ENCODE measurements around the gene GNB1L. TPM values are rescaled to one million over a fixed set of nuclear protein-coding genes. Genes with fewer than 3 reads are reported as not detected.
A peak's percentile ranks its signal among the peaks of the same experiment; 100 is the strongest.

GNB1L gene
- total RNA-seq, 2 experiments from 2014 or later = 3.0 to 6.5 TPM

DNA sequence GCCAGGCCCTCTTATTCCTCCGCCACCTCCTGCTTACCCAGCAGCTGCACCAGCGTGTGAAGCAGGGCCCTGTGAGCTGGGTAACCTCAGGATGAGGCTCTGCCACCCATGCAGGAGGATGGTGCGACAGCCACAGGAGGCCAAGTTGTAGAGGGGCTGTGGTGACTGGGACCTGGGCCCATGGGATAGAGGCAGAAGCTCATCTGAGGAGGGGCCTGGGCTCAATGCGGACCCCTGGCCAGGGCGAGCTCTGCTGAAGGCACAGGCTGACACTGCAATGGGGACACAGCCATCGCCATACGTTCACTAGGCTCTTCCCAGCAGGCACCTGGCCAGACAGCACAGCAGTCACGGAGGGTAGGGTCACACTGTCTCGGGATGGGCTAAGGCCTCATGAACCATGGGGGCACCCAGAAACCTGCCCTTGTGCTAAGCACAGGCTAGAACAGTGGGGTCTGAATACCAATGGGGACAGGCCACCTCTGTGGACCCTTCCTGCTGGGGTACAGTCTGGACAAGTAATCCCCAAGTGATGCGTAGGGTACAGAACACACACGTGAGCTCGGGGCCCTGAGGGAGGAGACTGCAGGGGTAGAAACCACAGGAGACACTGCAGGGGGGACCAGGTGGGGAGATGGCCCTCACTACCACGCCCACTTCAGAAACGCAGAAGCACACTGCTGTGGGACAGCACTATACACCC, 35.3 kb downstream of the GNB1L start:
- TF ChIP-seq, protein P1, sequence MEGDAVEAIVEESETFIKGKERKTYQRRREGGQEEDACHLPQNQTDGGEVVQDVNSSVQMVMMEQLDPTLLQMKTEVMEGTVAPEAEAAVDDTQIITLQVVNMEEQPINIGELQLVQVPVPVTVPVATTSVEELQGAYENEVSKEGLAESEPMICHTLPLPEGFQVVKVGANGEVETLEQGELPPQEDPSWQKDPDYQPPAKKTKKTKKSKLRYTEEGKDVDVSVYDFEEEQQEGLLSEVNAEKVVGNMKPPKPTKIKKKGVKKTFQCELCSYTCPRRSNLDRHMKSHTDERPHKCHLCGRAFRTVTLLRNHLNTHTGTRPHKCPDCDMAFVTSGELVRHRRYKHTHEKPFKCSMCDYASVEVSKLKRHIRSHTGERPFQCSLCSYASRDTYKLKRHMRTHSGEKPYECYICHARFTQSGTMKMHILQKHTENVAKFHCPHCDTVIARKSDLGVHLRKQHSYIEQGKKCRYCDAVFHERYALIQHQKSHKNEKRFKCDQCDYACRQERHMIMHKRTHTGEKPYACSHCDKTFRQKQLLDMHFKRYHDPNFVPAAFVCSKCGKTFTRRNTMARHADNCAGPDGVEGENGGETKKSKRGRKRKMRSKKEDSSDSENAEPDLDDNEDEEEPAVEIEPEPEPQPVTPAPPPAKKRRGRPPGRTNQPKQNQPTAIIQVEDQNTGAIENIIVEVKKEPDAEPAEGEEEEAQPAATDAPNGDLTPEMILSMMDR (IDR thresholded peaks at IDR 0.05) = no peak
- H3K27ac ChIP-seq (ENCODE audit: low read depth in 1 of 2, low read length in 2 of 2) = no peak overlapping the region
- Mint-ChIP-seq H3K9me3 (no peaks in the 10 kb centered on the region), H3K27ac (no peak overlapping the region), H3K27me3 (no peaks in the 10 kb centered on the region), H3K4me1 (ENCODE audit: low read depth) (peaks cover 5% of the 10 kb centered on the region), H3K36me3 (ENCODE audit: low read depth) (peaks cover 10% of the 10 kb centered on the region), H3K4me3 (no peak overlapping the region)
- ChIA-PET POLR2A (no interaction called here), CTCF (no interaction called here)
- H3K9me3 ChIP-seq (ENCODE audit: control insufficient read depth in 1 of 2, insufficient read depth in 1 of 2, low read length in 2 of 2) = no peaks in the 10 kb centered on the region
- H3K36me3 ChIP-seq (ENCODE audit: insufficient read depth, low read length) = no peaks in the 10 kb centered on the region
- no peak overlapping the region for H3K4me3 ChIP-seq (ENCODE audit: low read length)
- DNase-seq (peak in 2 of 14 experiments; percentile 5 to 21), ATAC-seq (ENCODE audit: poor library complexity) (no peak)
- intact Hi-C loops (cut with DNase I, micrococcal nuclease) = no loop called here
- H3K4me1 ChIP-seq (ENCODE audit: insufficient read depth, low read length) = no peaks in the 10 kb centered on the region
- H3K27me3 ChIP-seq (ENCODE audit: control insufficient read depth in 1 of 2, insufficient read depth in 2 of 2, low read length in 2 of 2) = no peaks in the 10 kb centered on the region

DNA sequence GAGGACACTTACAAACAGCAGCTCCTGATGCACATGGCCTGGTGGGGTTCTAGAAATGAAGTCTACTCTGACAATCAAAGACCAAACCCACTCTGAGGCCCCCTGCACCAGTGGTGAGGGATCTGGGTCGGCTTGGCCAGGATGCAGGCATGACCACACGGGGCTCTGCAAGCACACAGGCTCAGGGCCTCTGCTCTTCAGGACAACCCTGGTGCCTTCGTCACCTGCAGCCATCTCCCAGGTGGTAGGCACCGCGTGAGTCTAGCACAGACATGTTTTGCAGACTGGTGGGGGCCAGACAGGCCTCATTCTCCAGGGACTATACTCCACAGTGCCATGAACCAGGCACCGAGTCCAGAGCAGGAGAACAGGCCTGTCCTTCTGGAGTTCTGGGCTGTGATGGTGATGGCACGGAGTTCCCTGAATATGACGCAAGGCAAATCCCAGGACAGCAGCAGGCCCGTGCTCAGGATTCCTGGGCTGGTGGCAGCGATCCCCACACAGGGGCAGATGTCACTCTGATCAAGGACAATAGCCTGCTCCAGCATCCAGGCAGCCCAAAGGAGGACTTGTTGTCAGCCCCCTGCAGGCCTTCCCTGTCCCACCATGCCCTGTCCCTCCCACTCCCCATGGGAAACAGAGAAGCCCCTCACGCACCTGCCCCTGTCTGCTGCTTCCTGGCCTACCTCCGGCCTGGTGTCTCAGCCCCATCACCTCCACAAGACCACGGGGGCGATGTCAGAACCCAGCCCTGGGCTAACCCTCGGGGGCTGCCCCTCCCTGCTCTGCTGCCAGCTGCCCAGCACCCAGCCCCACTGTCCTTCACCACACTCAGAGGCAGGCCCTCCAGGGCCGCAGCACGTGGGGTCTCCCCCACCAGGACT, 36.1 kb downstream of the GNB1L start:
- H3K27me3 ChIP-seq (ENCODE audit: control insufficient read depth in 1 of 2, insufficient read depth in 2 of 2, low read length in 2 of 2) = no peaks in the 10 kb centered on the region

DNA sequence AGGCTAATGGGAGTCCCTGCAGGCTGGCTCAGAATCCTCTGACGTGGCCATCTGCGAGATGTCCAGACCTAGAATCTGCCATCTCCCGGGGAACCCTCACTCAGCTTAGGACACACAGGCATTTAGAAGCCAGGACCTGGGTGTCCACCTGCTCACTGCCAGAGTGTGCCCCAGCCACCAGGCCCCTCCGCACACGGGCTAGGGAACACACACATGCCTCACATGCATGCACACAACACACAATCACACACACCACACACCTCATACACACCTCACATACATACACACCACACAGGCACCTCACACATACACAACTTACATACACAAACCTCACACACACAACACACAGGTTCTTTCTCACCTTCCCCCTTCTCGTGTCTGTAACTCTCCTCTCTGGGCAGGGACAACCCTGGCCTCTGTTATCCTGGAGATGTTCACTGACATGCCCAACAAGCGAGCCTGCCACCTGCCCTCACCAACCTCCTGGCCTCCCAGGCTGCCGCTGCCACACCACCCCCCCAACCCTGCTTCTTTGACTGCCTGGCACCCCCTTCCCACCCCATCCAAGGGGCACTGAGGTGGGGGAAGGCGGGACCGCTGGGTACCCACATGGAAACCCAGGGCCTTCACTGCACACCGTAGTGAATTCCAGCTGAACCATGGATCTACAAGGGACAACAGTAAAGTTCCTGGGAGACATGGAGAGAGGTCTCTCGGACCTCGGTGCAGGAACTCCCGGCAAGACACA, 38.1 kb downstream of the GNB1L start:
- ChIA-PET POLR2A (no interaction called here), CTCF (no interaction called here)
- Mint-ChIP-seq H3K36me3 (ENCODE audit: low read depth) (peaks cover 16% of the 10 kb centered on the region), H3K27ac (no peak overlapping the region), H3K4me3 (no peak overlapping the region), H3K27me3 (no peaks in the 10 kb centered on the region), H3K9me3 (no peaks in the 10 kb centered on the region), H3K4me1 (ENCODE audit: low read depth) (peaks cover 5% of the 10 kb centered on the region)
- TF ChIP-seq, protein P1 (IDR thresholded peaks at IDR 0.05) = no peak
- Histone ChIP-seq H3K4me1 (ENCODE audit: insufficient read depth, low read length) (no peaks in the 10 kb centered on the region), H3K27me3 (ENCODE audit: control insufficient read depth in 1 of 2, insufficient read depth in 2 of 2, low read length in 2 of 2) (no peaks in the 10 kb centered on the region), H3K36me3 (ENCODE audit: insufficient read depth, low read length) (peaks cover 15% of the 10 kb centered on the region), H3K4me3 (ENCODE audit: low read length) (no peak overlapping the region), H3K27ac (ENCODE audit: low read depth in 1 of 2, low read length in 2 of 2) (no peak overlapping the region), H3K9me3 (ENCODE audit: control insufficient read depth in 1 of 2, insufficient read depth in 1 of 2, low read length in 2 of 2) (no peaks in the 10 kb centered on the region)
- intact Hi-C loops (cut with DNase I, micrococcal nuclease) = no loop called here
- ATAC-seq (ENCODE audit: poor library complexity) (no peak), DNase-seq (peak in 1 of 14 experiments; percentile 17)

More for the DNA sequence above, 36.1 kb downstream of the GNB1L start:
- DNase-seq (peak in 2 of 14 experiments; percentile 6 to 27), ATAC-seq (ENCODE audit: poor library complexity) (no peak)
- no peaks in the 10 kb centered on the region for H3K36me3 ChIP-seq (ENCODE audit: insufficient read depth, low read length)
- ChIA-PET POLR2A (no interaction called here), CTCF (no interaction called here)
- Mint-ChIP-seq H3K27me3 (no peaks in the 10 kb centered on the region), H3K4me1 (ENCODE audit: low read depth) (peaks cover 5% of the 10 kb centered on the region), H3K36me3 (ENCODE audit: low read depth) (peaks cover 16% of the 10 kb centered on the region), H3K27ac (no peak overlapping the region), H3K4me3 (no peak overlapping the region), H3K9me3 (no peaks in the 10 kb centered on the region)
- intact Hi-C loops (cut with DNase I, micrococcal nuclease) = no loop called here
- H3K9me3 ChIP-seq (ENCODE audit: control insufficient read depth in 1 of 2, insufficient read depth in 1 of 2, low read length in 2 of 2) = no peaks in the 10 kb centered on the region
- H3K4me3 ChIP-seq (ENCODE audit: low read length) = no peak overlapping the region
- no peaks in the 10 kb centered on the region for H3K4me1 ChIP-seq (ENCODE audit: insufficient read depth, low read length)
- TF ChIP-seq, protein P1 (IDR thresholded peaks at IDR 0.05) = no peak
- no peak overlapping the region for H3K27ac ChIP-seq (ENCODE audit: low read depth in 1 of 2, low read length in 2 of 2)
